Endothelial cell of umbilical vein (primary cell): ENCODE measurements around the gene CD82. TPM values are rescaled to one million over a fixed set of nuclear protein-coding genes. Genes with fewer than 3 reads are reported as not detected.

Source experiments
- BruUV-seq: library from RNA; stranded (reverse); fragments of 400-500 nt; replicated peaks from 2 replicates; lab custom pipeline; 2021; lab: Mats Ljungman, UMichigan
- CTCF ChIA-PET: fragments of 300-600, 350-600 bp; sonication (Branson Sonifier 250); formaldehyde crosslinking; loops from one replicate; lab custom pipeline; 2021; ENCODE audit warnings: antibody characterized with exemption, inconsistent platforms; lab: Charles Lee
- POLR2A ChIA-PET: fragments of 300-600, 350-600 bp; sonication (Branson Sonifier 250); formaldehyde crosslinking; loops from one replicate; lab custom pipeline; 2021; ENCODE audit warnings: antibody characterized with exemption, inconsistent platforms; lab: Charles Lee
- DNase-seq: peaks from one replicate; pipeline ENCODE4 v3.0.0-alpha.2; 2011; ENCODE audit warnings: low read depth, low spot score
- FAIRE-seq: peaks from 2 replicates; lab custom pipeline; 2011; peaks lifted over from hg19 to GRCh38; lab: Jason Lieb, UNC
- H2AFZ ChIP-seq: 2 replicates; pipeline ENCODE4 v1.6.0; 2012; ENCODE audit warnings: low read depth, low read length, control low read depth, inconsistent platforms
- H3K27ac ChIP-seq: 2 replicates; pipeline ENCODE4 v1.5.1; 2011; ENCODE audit warnings: low read depth, mild to moderate bottlenecking, control low read depth, low read length, moderate library complexity; ENCODE audit not compliant: insufficient read depth
- H3K27me3 ChIP-seq, 2 experiments: 2 replicates each; pipeline versions ENCODE4 v1.6.0 to v1.6.1; 2011; ENCODE audit warnings: low read length in 2 of 2, mixed read lengths in 1 of 2; ENCODE audit not compliant: control insufficient read depth in 2 of 2, insufficient read depth in 2 of 2
- H3K36me3 ChIP-seq, 2 experiments: 2 replicates in 1 of 2; 3 replicates in 1 of 2; pipeline ENCODE4 v1.5.1; 2011; ENCODE audit warnings: low read length in 2 of 2, mild to moderate bottlenecking in 1 of 2, moderate library complexity in 1 of 2; ENCODE audit not compliant: control insufficient read depth in 2 of 2, insufficient read depth in 2 of 2; ENCODE audit errors: extremely low read depth in 1 of 2
- H3K4me1 ChIP-seq: 3 replicates; pipeline ENCODE4 v1.5.1; 2011; ENCODE audit warnings: mild to moderate bottlenecking, low read length; ENCODE audit not compliant: control insufficient read depth, insufficient read depth; ENCODE audit errors: extremely low read depth
- H3K4me2 ChIP-seq: 2 replicates; pipeline ENCODE4 v1.6.1; 2011; ENCODE audit warnings: low read length, control low read depth, mixed read lengths; ENCODE audit not compliant: insufficient read depth
- H3K4me3 ChIP-seq, 3 experiments: fragments of 200-600 bp in 1 of 3; sonication (generic), shearing (Covaris generic) in 1 of 3; replicated peaks in 1 of 3; 2 replicates each; pipeline ENCODE4 v1.5.1; 2011 to 2016; ENCODE audit warnings: control low read depth in 3 of 3, low read length in 3 of 3, mild to moderate bottlenecking in 2 of 3, inconsistent platforms in 1 of 3, low read depth in 1 of 3, moderate library complexity in 1 of 3; ENCODE audit not compliant: insufficient read depth in 1 of 3
- H3K79me2 ChIP-seq: 2 replicates; pipeline ENCODE4 v1.6.0; 2012; ENCODE audit warnings: low read length, inconsistent platforms; ENCODE audit not compliant: control insufficient read depth, insufficient read depth
- H3K9ac ChIP-seq: replicated peaks from 2 replicates; pipeline ENCODE3; 2011; ENCODE audit warnings: low read length, control low read depth; ENCODE audit not compliant: insufficient read depth; ENCODE audit errors: extremely low read depth
- H3K9me1 ChIP-seq: replicated peaks from 3 replicates; pipeline ENCODE4 v1.6.0; 2011; ENCODE audit warnings: mild to moderate bottlenecking, low read length; ENCODE audit not compliant: control insufficient read depth, insufficient read depth; ENCODE audit errors: extremely low read depth
- H3K9me3 ChIP-seq: replicated peaks from 2 replicates; pipeline ENCODE4 v1.5.1; 2012; ENCODE audit warnings: low read length, inconsistent platforms; ENCODE audit not compliant: control insufficient read depth, insufficient read depth
- H4K20me1 ChIP-seq: replicated peaks from 2 replicates; pipeline ENCODE3; 2011; ENCODE audit warnings: mild to moderate bottlenecking, low read length; ENCODE audit not compliant: control insufficient read depth, insufficient read depth; ENCODE audit errors: extremely low read depth
- JUN ChIP-seq: IDR thresholded peaks from 2 replicates; pipeline ENCODE4 v1.6.1; 2011; ENCODE audit warnings: borderline replicate concordance, low read depth; ENCODE audit not compliant: insufficient read length, insufficient read depth
- MAX ChIP-seq: IDR thresholded peaks from 2 replicates; pipeline ENCODE4 v1.6.1; 2011; ENCODE audit not compliant: insufficient read depth, insufficient read length
- MYC ChIP-seq: IDR thresholded peaks from one replicate; pipeline ENCODE4 v1.6.1; 2011; ENCODE audit warnings: mild to moderate bottlenecking, low read depth, low read length
- POLR2AphosphoS5 ChIP-seq: IDR thresholded peaks from 2 replicates; pipeline ENCODE4 v1.6.1; 2012; ENCODE audit warnings: low read depth, mild to moderate bottlenecking, control low read depth, low read length, moderate library complexity; ENCODE audit not compliant: insufficient read depth
- dilution Hi-C: fragments of 300-500 bp; cut with MboI; formaldehyde crosslinking; loops from one replicate; pipeline ENCODE4 v1.15.0; 2019; ENCODE audit warnings: low sequenced_read_pairs; ENCODE audit not compliant: extremely low pct_ligation_motif_present
- intact Hi-C: fragments of 100-400 bp; cut with micrococcal nuclease; formaldehyde crosslinking; loops from one replicate; pipeline ENCODE4 v1.10.0; 2022
- polyA plus RNA-seq, 4 experiments: library from polyadenylated mRNA; depleted of rRNA in 3 of 4; stranded (reverse) in 3 of 4; unstranded in 1 of 4; fragments of >200 nt; gene quantifications; 2 replicates each; pipeline versions ENCODE4 v1.2.1 to v1.2.3, GENCODE V29; 2011 to 2012; ENCODE audit warnings: missing spikeins in 1 of 4
- total RNA-seq: library from RNA; stranded (reverse); gene quantifications from 2 replicates; pipeline ENCODE4 v1.2.3, GENCODE V29; 2021
- TF ChIP-seq, protein P1 (sequence below), 2 donors: IDR thresholded peaks; 1 replicate in 1 of 2; 2 replicates in 1 of 2; pipeline ENCODE4 v1.5.1; 2011; ENCODE audit warnings: low read length in 2 of 2, mild to moderate bottlenecking in 2 of 2, moderate library complexity in 2 of 2, control low read depth in 1 of 2, inconsistent platforms in 1 of 2, low read depth in 1 of 2; ENCODE audit not compliant: insufficient read depth in 1 of 2; ENCODE audit errors: extremely low read depth in 1 of 2

CD82 gene
- total and polyA plus RNA-seq, 2 donors (not counting 3 experiments of a cell fraction or from before 2014, with no cell fraction given): 17.9 to 25.2 TPM

GRCh38 chr11:44557464-44557863 lies 8.0 kb upstream of the CD82 start:
- ChIA-PET POLR2A (interaction anchor here (0.7 kb wide), 1 partner anchor 60 kb away, joined by 3 read pairs; no protein-coding TSS in a partner anchor), CTCF (interaction anchor here (0.6 to 15.9 kb wide), 24 partner anchors 8 to 463 kb away, joined by 3 to 860 read pairs (median 4); partner anchors contain the start of gene CD82)
- H3K36me3 ChIP-seq: no peaks in the 10 kb centered on the region
- no peak overlapping the region for H2AFZ ChIP-seq
- H3K9ac ChIP-seq: no peak overlapping the region
- no TSS peak for BruUV-seq
- no peak overlapping the region for H3K4me2 ChIP-seq
- no peaks in the 10 kb centered on the region for H3K79me2 ChIP-seq
- no peaks in the 10 kb centered on the region for H3K9me1 ChIP-seq
- no peaks in the 10 kb centered on the region for H3K4me1 ChIP-seq
- DNase-seq (no peak), FAIRE-seq (no peak)
- dilution Hi-C loops (no loop called here), intact Hi-C loops (loop anchor here (2.0 to 5.0 kb wide), 2 partner anchors 335 to 353 kb away; no protein-coding TSS in a partner anchor)
- TF ChIP-seq, protein P1, sequence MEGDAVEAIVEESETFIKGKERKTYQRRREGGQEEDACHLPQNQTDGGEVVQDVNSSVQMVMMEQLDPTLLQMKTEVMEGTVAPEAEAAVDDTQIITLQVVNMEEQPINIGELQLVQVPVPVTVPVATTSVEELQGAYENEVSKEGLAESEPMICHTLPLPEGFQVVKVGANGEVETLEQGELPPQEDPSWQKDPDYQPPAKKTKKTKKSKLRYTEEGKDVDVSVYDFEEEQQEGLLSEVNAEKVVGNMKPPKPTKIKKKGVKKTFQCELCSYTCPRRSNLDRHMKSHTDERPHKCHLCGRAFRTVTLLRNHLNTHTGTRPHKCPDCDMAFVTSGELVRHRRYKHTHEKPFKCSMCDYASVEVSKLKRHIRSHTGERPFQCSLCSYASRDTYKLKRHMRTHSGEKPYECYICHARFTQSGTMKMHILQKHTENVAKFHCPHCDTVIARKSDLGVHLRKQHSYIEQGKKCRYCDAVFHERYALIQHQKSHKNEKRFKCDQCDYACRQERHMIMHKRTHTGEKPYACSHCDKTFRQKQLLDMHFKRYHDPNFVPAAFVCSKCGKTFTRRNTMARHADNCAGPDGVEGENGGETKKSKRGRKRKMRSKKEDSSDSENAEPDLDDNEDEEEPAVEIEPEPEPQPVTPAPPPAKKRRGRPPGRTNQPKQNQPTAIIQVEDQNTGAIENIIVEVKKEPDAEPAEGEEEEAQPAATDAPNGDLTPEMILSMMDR (IDR thresholded peaks at IDR 0.05; ENCODE audit: extremely low read depth in 1 of 2, insufficient read depth in 1 of 2, low read depth in 1 of 2, low read length in 2 of 2): no peak
- TF ChIP-seq JUN (no peak), MAX (no peak), POLR2AphosphoS5 (no peak), MYC (no peak)
- H3K27ac ChIP-seq: no peak overlapping the region
- peaks cover 2 to 4% of the 10 kb centered on the region in 2 experiments for H3K27me3 ChIP-seq
- no peaks in the 10 kb centered on the region for H4K20me1 ChIP-seq
- H3K4me3 ChIP-seq: no peak overlapping the region
- no peaks in the 10 kb centered on the region for H3K9me3 ChIP-seq
